Thyroid gland (tissue), 4 donors: ENCODE data around the gene PPP2R2C.

Experiments used
- POLR2A ChIP-seq, 2 donors: fragments of 450-650 bp; IDR thresholded peaks; one replicate each; pipeline ENCODE4 v1.6.1; 2017; ENCODE audit warnings: antibody characterized with exemption in 2 of 2, mild to moderate bottlenecking in 2 of 2, moderate library complexity in 1 of 2
- TF ChIP-seq, protein P1 (sequence below), 6 experiments: fragments of 200-600 bp in 3 of 6; fragments of 450-650 bp in 3 of 6; sonication (generic) in 3 of 6; IDR thresholded peaks; one replicate each; pipeline ENCODE4 v1.5.1; 2016 to 2019; ENCODE audit warnings: antibody characterized with exemption in 6 of 6, mild to moderate bottlenecking in 2 of 6, inconsistent platforms in 1 of 6, moderate library complexity in 1 of 6

DNA sequence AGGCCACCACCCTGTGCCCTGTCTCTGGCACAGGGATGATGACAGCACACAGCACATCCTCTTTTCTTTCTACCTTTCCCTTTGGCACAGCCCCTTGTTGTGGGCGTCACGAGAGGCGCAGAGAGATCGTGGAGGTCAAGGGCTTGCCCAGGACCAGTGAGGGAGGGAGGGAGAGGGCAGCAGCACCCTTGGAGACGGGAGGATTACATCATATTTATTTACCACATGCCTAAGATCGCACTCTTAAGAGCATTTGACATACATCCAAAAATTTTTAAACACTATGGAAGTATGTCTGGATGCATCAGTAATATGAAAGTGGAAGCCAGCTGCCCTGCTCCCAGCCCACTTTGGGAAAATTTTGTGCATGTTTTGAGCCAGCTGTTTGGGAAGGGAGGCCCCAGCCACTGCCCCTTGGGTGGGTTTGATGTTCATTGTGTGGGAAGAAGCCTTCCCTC, 190.1 kb downstream of the PPP2R2C start:
- TF ChIP-seq POLR2A (IDR thresholded peaks at IDR 0.05), result no peak
- TF ChIP-seq, protein P1, sequence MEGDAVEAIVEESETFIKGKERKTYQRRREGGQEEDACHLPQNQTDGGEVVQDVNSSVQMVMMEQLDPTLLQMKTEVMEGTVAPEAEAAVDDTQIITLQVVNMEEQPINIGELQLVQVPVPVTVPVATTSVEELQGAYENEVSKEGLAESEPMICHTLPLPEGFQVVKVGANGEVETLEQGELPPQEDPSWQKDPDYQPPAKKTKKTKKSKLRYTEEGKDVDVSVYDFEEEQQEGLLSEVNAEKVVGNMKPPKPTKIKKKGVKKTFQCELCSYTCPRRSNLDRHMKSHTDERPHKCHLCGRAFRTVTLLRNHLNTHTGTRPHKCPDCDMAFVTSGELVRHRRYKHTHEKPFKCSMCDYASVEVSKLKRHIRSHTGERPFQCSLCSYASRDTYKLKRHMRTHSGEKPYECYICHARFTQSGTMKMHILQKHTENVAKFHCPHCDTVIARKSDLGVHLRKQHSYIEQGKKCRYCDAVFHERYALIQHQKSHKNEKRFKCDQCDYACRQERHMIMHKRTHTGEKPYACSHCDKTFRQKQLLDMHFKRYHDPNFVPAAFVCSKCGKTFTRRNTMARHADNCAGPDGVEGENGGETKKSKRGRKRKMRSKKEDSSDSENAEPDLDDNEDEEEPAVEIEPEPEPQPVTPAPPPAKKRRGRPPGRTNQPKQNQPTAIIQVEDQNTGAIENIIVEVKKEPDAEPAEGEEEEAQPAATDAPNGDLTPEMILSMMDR (IDR thresholded peaks at IDR 0.05), result no peak
